Astrocyte (in vitro differentiated cells and primary cell): Measurements from ENCODE around the gene ASB6. TPM values are rescaled to one million over a fixed set of nuclear protein-coding genes. Genes with fewer than 3 reads are reported as not detected.

Experiments used
- DNase-seq: peaks from one replicate; pipeline ENCODE4 v3.0.0-alpha.2; 2010; ENCODE audit warnings: low read depth
- FAIRE-seq: peaks from 2 replicates; lab custom pipeline; 2011; peaks lifted over from hg19 to GRCh38; lab: Jason Lieb, UNC
- H2AFZ ChIP-seq: 2 replicates; pipeline ENCODE4 v1.6.0; 2012; ENCODE audit warnings: low read depth, low read length, inconsistent platforms
- H3K27ac ChIP-seq: 2 replicates; pipeline ENCODE4 v1.5.1; 2011; ENCODE audit warnings: low read depth, low read length, inconsistent platforms
- H3K27me3 ChIP-seq: 2 replicates; pipeline ENCODE4 v1.6.0; 2011; ENCODE audit warnings: low read length, inconsistent platforms; ENCODE audit not compliant: insufficient read depth
- H3K36me3 ChIP-seq: 2 replicates; pipeline ENCODE4 v1.5.1; 2011; ENCODE audit warnings: low read length, inconsistent platforms; ENCODE audit not compliant: insufficient read depth
- H3K4me1 ChIP-seq: 2 replicates; pipeline ENCODE4 v1.5.1; 2011; ENCODE audit warnings: low read length, inconsistent platforms; ENCODE audit not compliant: insufficient read depth
- H3K4me2 ChIP-seq: 2 replicates; pipeline ENCODE4 v1.6.0; 2012; ENCODE audit warnings: low read length, inconsistent platforms
- H3K4me3 ChIP-seq: 2 replicates; pipeline ENCODE4 v1.5.1; 2011; ENCODE audit warnings: low read depth, mild to moderate bottlenecking, low read length, inconsistent platforms; ENCODE audit not compliant: insufficient read depth
- H3K79me2 ChIP-seq: 2 replicates; pipeline ENCODE4 v1.6.0; 2012; ENCODE audit warnings: mild to moderate bottlenecking, low read length, inconsistent platforms; ENCODE audit not compliant: insufficient read depth
- H3K9ac ChIP-seq: 2 replicates; pipeline ENCODE4 v1.6.0; 2012; ENCODE audit warnings: mild to moderate bottlenecking, low read length, inconsistent platforms
- H3K9me3 ChIP-seq: 2 replicates; pipeline ENCODE4 v1.5.1; 2012; ENCODE audit warnings: low read depth, mild to moderate bottlenecking, low read length, inconsistent platforms; ENCODE audit not compliant: insufficient read depth
- H4K20me1 ChIP-seq: 2 replicates; pipeline ENCODE4 v1.6.0; 2012; ENCODE audit warnings: low read length, inconsistent platforms; ENCODE audit not compliant: insufficient read depth
- H3K27ac Mint-ChIP-seq: one replicate; pipeline ENCODE4 v1.8.0; 2021; ENCODE audit warnings: mild to moderate bottlenecking, mixed read lengths; ENCODE audit not compliant: unreplicated experiment
- H3K27me3 Mint-ChIP-seq: one replicate; pipeline ENCODE4 v1.8.0; 2021; ENCODE audit warnings: low read depth, mixed read lengths; ENCODE audit not compliant: unreplicated experiment
- H3K36me3 Mint-ChIP-seq: one replicate; pipeline ENCODE4 v1.8.0; 2021; ENCODE audit warnings: low read depth, mixed read lengths; ENCODE audit not compliant: unreplicated experiment
- H3K4me1 Mint-ChIP-seq: one replicate; pipeline ENCODE4 v1.8.0; 2021; ENCODE audit warnings: low read depth, mixed read lengths; ENCODE audit not compliant: unreplicated experiment
- H3K4me3 Mint-ChIP-seq: one replicate; pipeline ENCODE4 v1.8.0; 2021; ENCODE audit warnings: mild to moderate bottlenecking, moderate library complexity, mixed read lengths; ENCODE audit not compliant: unreplicated experiment
- H3K9me3 Mint-ChIP-seq: one replicate; pipeline ENCODE4 v1.8.0; 2021; ENCODE audit warnings: mild to moderate bottlenecking, mixed read lengths; ENCODE audit not compliant: unreplicated experiment
- CTCF ChIP-seq: IDR thresholded peaks from 2 replicates; pipeline ENCODE4 v1.5.1; 2011; ENCODE audit warnings: low read depth, mild to moderate bottlenecking, inconsistent platforms, low read length, moderate library complexity; ENCODE audit not compliant: insufficient read depth
- EZH2 ChIP-seq: IDR thresholded peaks from 2 replicates; pipeline ENCODE4 v1.6.1; 2012; ENCODE audit warnings: mild to moderate bottlenecking, low read length, inconsistent platforms; ENCODE audit not compliant: insufficient read depth
- total RNA-seq: library from RNA; stranded (reverse); gene quantifications from 2 replicates; pipeline ENCODE4 v1.2.1, GENCODE V29; 2021

Gene ASB6
- total RNA-seq, 1 donor from 2014 or later: 24.3 TPM

GRCh38 chr9:129597355-129598088, 44.4 kb downstream of the ASB6 start:
- no peaks in the 10 kb centered on the region for H3K36me3 Mint-ChIP-seq
- peak overlapping the region; percentile 56 for H3K4me3 ChIP-seq
- H3K9me3 Mint-ChIP-seq: no peaks in the 10 kb centered on the region
- H3K9me3 ChIP-seq: no peaks in the 10 kb centered on the region
- peaks cover 12% of the 10 kb centered on the region for H3K4me1 Mint-ChIP-seq
- peak overlapping the region; percentile 88 for H3K27ac Mint-ChIP-seq
- no peaks in the 10 kb centered on the region for H4K20me1 ChIP-seq
- H3K27me3 ChIP-seq: no peaks in the 10 kb centered on the region
- peak overlapping the region; percentile 85 for H2AFZ ChIP-seq
- DNase-seq (peak; percentile 52), FAIRE-seq (no peak)
- peak overlapping the region; percentile 60 for H3K4me3 Mint-ChIP-seq
- H3K79me2 ChIP-seq: no peaks in the 10 kb centered on the region
- peak overlapping the region; percentile 22 for H3K27ac ChIP-seq
- TF ChIP-seq EZH2: no peak
- TF ChIP-seq CTCF: no peak
- H3K4me2 ChIP-seq: peak overlapping the region; percentile 89
- H3K4me1 ChIP-seq: peaks cover 18% of the 10 kb centered on the region
- H3K27me3 Mint-ChIP-seq: peaks cover 9% of the 10 kb centered on the region
- H3K9ac ChIP-seq: peak overlapping the region; percentile 81
- H3K36me3 ChIP-seq: no peaks in the 10 kb centered on the region

- Mint-ChIP-seq H3K9me3 (no peaks in the 10 kb centered on the region), H3K27me3 (peaks cover 9% of the 10 kb centered on the region), H3K4me1 (peaks cover 17% of the 10 kb centered on the region), H3K36me3 (no peaks in the 10 kb centered on the region), H3K4me3 (peak overlapping the region; percentile 69), H3K27ac (peak overlapping the region; percentile 87)
- DNase-seq: peak; percentile 72
- H3K36me3 ChIP-seq: no peaks in the 10 kb centered on the region
- no peaks in the 10 kb centered on the region for H3K9me3 ChIP-seq
- TF ChIP-seq EZH2 (no peak), CTCF (no peak)
- peak overlapping the region; percentile 54 for H3K4me3 ChIP-seq
- peak overlapping the region; percentile 72 for H2AFZ ChIP-seq
- no peaks in the 10 kb centered on the region for H3K79me2 ChIP-seq
- H3K4me2 ChIP-seq: peak overlapping the region; percentile 89
- no peaks in the 10 kb centered on the region for H3K27me3 ChIP-seq
- H4K20me1 ChIP-seq: no peaks in the 10 kb centered on the region
- peak overlapping the region; percentile 81 for H3K9ac ChIP-seq
- peak overlapping the region; percentile 22 for H3K27ac ChIP-seq
- FAIRE-seq: no peak
- H3K4me1 ChIP-seq: peaks cover 18% of the 10 kb centered on the region
Measured at GRCh38 chr9:129596541-129597331, 45.2 kb downstream of the ASB6 start.
